Measurements from ENCODE around the gene ERH.
A peak's percentile ranks its signal among the peaks of the same experiment; 100 is the strongest.
"Not testable (repeated sequence)": the region's sequence is repeated elsewhere in the genome, so short reads cannot be mapped to it uniquely, and the experiment has no call there.

Gene ERH

DNA sequence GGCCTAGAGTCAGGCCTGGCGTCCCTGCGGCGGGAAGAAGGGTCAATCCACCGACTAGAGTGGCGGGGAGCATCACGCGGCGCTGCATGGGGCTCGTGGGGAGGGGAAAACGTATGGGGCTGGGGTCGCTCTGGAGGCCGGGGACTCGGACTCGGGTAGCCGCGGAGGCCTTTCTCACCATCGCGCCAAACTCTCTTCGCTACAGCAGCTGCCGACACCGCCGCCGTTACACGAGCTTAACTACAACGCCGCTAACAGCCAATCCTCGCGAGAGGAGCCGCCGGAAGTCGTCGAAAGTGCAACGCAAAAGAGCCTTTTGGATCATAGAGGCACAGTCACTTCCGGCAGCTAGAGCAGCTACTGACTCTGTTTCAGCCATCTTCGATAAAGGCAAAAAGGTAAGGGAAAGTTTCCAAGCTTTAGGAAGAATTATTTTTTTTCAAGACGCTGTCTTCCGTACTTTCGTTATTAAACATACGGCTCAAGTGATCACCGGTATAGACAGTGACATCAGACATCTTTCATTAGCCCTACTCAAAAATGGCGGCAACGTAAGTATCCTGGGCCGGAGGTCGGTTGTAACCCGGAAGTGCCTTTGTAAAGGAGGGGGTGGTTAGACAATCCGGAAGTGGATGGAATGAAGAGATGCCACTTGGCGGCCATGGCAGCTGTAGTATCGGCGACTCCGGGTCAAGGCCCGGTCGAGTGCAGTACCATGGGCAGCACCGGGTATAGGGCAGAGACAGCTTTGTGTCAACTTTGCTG is at the start of gene ERH, which contains the start of gene SLC39A9:
Gene ERH, minus strand, starts transcription at position 247 of the 765 bp plus-strand sequence. Its CDS starts 66 bp downstream, at position 181.
Gene SLC39A9, plus strand, starts transcription at position 640 of the 765 bp plus-strand sequence. CDS start 678 bp downstream, outside the sequence.
- peak; percentile 89 for DNase-seq (ENCODE audit: low read depth, low spot score)

DNA sequence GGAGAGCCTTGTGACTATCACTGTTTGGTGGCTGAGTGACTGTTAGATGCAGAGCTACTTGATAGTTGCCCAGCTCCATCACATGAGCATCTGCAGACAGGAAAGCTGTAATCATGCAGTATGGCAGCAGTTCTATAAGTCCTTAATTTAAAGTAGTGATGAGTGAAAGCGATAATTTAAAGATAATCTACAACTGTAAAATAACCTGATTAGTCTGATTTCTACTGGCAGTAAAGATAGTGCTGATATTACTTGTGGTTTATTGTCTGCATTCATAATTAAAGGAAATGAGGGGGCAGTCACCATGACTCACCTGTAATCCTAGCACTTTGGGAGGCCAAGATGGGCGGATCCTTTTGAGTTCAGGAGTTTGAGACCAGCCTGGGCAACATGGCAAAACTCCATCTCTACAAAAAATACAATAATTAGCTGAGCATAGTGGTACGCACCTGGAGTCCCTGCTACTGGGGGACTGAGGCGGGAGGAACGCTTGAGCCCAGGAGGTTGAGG is 45.3 kb upstream of the ERH start:
- no peak for DNase-seq (ENCODE audit: low read depth, low spot score)

DNA sequence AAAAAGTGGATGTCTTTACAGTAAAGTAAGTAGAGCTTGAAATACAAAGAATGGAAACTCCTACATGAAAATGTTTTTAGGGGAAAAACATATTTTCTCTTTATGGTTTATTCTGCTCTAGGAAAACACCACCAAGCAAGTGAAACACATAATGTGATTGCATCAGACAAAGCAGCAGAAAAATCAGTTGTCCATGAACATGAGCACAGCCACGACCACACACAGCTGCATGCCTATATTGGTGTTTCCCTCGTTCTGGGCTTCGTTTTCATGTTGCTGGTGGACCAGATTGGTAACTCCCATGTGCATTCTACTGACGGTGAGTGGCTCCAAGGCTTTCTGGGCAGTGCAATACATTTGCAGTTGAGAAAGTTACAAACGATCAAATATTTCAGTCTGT is 43.8 kb upstream of the ERH start:
- DNase-seq (ENCODE audit: low read depth, low spot score): no peak

DNA sequence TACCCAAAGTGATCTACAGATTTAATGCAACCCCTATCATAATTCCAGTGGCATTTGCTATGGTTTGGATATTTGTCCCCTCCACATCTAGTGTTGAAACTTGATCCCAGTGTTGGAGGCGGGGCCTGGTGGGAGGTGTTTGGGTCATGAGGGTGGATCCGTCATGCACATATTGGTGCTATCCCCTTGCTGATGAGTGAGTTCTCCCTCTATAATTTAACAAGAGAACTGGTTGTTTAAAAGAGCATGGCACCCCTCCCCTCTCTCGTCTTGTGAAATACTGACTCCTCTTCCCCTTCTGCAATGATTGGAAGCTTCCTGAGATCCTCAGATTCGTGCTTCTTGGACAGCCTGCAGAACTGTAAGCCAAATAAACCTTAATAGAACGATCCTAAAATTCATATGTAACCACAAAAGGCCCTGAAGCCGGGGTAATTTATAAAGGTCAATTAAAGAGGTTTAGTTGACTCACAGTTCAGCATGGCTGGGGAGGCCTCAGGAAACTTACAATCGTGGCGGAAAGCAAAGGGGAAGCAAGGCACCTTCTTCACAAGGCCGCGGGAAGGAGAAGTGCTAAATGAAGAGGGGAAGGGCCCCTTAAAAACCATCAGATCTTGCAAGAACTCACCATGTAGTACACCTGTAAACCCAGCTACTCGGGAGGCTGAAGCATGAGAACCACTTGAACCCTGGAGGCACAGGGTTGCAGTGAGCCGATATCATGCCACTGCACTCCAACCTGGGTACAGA is 41.6 kb upstream of the ERH start:
- DNase-seq (ENCODE audit: low read depth, low spot score): no peak

DNA sequence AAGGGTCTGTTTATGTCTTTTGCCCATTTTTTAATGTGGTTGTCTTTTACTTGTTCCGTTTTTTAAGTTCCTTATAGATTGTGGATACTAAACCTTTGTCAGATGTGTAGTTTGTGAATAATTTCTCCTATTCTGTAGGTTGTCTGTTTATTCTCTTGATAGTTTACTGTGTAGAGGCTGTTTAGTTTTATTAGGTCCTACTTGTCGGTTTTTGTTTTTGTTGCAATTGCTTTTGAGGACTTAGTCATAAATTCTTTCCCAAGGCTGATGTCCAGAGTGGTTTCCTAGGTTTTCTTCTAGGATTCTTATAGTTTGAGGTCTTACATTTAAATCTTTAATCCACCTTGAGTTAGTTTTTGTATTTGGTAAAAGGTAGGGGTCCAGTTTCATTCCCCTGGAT is 34.3 kb upstream of the ERH start:
- no peak for DNase-seq (ENCODE audit: low read depth, low spot score)

DNA sequence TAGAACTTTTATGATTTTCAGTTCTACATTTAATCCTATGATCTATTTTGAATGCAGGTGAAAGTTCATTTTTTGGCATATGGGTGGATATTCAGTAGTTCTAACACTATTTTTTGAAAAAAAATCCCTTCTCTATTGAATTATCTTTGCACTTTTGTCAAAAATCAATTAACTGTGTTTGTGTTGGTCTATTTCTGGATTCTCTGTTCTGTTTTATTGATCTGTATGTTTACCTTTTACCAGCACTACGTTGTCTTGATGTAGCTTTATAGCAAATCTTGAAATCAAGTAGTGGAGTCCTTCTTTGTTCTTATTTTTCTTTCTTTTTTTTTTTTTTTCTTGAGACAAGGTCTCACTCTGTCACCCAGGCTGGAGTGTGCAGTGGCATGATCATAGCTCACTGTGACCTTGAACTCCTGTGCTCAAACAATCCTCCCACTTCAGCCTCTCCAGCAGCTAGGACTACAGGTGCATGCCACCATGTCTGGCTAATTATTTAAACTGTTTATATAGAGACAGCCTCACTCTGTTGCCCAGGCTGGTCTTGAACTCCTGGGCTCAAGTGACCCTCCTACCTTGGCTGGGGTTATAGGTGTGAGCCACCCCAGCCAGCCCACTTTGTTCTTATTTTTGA is 32.3 kb upstream of the ERH start:
- no peak for DNase-seq (ENCODE audit: low read depth, low spot score)

DNA sequence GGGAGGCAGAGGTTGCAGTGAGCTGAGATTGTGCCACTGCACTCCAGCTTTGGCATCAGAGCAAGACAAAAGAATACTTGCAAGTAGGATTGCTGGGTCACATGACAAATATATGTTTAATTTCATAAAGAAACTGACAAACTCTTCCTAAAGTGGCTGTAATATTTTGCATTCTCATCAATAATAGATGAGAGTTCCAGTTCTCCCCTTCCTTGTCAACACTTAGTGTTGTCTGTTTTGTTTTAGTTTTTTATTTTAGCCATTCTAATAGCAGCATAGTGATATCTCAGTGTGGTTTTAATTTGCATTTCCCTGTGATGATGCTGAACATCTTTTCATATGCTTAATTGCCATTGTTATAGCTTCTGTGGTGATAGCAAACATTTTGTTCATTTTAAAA is 31.5 kb upstream of the ERH start:
- no peak for DNase-seq (ENCODE audit: low read depth, low spot score)

DNA sequence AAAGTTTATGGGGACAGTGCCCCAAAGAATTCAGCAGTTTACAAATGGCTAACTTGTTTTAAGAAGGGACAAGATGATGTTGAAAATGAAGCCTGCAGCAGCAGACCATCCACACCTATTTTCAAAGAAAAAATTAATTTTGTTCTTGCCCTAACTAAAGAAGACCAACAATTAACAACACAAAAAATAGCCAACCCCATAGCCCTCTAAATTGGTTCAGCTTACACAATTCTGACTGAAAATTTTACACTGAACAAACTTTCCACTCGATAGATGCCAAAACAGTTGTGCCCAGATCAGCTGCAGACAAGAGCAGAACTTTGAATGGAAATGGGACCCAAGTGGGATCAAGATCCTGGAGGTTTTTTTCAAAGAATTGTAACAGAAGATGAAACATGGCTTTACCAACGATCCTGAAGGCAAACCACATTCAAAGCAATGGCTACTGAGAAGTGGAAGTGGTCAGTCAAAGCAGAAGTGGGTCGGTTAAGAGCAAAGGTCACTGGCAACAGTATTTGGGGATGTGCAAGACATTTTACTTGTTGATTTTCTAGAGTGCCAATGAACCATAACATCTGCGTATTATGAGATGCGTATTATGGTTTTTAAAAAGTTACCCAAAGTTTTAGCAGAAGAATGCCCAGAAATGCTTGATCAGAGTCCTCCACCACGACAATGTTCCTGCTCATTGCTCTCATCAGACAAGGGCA is 30.3 kb upstream of the ERH start:
- DNase-seq (ENCODE audit: low read depth, low spot score): no peak

DNA sequence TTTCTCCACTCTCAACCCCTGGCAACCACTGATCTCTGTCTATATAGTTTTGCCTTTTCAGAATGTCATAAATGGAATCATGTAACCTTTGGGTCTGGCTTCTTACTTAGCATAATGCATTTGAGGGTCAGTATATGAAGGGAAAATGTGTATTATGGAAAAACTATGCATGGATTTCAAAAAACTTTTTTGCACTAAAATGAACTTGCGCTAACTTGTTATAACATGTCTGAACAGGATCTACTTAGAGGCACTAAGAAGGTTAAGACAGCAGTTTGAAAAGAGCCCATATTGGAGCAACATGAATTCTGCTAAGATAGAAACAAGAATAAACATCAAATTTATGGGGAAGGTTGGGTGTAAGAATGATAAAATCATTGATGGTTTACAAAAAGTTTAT is 29.5 kb upstream of the ERH start:
- DNase-seq (ENCODE audit: low read depth, low spot score): no peak

DNA sequence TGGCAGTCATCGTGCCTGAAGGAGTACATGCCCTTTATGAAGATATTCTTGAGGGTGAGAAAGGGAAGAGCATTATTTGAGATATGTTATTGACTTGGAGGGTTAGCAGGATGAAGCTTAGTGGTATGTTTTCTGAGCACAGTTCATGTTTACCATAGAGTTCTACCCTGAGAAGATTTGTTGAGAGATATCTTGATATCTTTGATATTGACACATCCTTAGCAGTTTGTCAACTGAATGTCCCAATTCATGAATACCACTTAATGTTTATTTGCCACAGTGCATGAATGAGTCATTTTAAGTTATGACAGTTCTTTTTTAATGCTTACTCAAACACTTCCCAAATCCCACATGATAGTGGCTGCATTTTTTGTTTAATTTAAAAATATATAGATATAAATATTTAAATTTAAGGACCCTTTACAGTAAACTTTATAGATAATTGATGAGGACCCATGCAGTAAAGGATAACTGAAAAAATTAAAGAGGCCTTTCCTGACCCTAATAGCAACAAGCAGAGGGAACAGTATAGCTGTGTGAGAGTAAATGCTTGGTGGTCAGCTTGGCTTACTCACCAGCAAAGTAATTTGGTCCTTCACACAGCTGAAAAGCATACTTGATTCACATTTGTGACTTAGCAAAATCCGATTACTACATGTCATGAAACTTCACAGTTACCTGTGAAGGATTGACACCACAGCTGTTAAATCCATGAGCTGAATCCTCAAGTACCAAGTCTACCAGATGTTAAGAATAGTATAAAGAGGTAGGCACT is 26.2 kb upstream of the ERH start:
- DNase-seq (ENCODE audit: low read depth, low spot score): no peak

DNA sequence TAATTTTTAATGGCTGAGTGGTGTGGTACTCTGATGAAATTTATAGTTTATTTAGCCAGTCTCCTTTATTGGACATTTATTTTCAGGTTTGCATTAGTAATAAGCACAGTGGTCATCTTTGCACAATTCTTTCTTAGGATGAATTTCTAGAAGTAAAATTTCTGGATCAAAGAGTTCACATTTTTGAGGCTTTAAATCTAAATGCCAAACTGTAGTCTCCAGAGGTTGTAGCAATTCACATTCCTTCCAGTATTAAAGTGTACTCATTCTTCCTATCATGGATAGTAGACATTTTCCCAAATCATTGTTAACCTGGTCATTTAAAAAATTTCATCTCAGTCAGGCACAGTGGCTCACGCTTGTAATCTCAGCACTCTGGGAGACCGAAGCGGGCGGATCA is 25.2 kb upstream of the ERH start:
- DNase-seq (ENCODE audit: low read depth, low spot score): no peak

DNA sequence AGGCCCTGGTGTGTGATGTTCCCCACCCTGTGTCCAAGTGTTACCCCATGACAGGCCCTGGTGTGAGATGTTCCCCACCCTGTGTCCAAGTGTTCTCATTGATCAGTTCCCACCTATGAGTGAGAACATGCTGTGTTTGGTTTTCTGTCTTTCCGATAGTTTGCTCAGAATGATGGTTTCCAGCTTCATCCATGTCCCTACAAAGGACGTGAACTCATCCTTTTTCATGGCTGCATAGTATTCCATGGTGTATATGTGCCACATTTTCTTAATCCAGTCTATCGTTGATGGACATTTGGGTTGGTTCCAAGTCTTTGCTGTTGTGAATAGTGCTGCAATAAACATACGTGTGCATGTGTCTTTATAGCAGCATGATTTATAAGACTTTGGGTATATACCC is 18.0 kb upstream of the ERH start:
- DNase-seq (ENCODE audit: low read depth, low spot score): not testable (repeated sequence)

DNA sequence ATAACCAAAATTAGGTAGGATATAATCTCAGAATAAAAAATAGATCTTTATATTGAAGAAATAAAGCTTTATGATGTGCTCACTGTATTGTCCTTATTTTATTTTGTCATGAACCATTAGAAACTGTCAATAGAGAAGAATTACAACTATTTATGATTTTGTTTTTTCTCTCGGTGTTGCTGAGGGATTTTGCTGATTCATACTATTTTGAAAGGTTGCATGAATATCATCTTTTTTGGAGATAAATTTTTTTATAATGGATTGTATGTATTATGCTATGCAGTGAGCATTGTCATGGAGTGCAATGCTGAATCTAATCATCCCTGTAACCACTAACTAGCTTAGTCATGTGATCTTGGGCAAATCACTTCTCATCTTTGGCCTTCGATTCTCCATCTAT is 15.4 kb upstream of the ERH start:
- no peak for DNase-seq (ENCODE audit: low read depth, low spot score)

DNA sequence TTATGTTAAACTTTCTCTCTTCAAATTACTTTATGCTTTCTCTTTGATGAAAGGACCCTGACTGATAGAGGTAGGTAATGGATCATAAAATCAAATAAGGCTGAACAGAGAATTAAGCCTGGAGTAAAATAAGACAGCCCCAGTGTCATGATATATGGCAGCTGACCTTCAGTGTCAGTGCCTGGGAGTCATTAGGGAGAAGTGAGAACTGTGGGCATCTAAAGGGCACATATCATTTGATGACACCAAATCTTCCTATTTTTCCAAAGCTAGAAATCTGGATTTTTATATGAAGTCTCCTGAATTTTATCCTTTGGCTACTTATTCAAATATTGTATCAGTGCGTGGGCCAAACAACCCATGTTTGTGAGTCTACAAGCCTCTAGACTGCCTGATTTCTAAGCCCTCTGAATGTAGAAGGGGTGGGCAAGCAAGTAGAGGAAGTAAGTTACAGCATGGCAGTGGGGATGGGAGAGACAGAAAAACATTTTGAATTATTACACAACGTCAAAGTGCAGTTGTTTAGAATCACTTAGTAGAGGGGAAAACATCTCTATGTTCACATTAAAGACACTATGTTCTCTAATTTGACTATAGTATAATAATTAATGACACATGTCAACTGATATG is 10.3 kb upstream of the ERH start:
- DNase-seq (ENCODE audit: low read depth, low spot score): no peak

DNA sequence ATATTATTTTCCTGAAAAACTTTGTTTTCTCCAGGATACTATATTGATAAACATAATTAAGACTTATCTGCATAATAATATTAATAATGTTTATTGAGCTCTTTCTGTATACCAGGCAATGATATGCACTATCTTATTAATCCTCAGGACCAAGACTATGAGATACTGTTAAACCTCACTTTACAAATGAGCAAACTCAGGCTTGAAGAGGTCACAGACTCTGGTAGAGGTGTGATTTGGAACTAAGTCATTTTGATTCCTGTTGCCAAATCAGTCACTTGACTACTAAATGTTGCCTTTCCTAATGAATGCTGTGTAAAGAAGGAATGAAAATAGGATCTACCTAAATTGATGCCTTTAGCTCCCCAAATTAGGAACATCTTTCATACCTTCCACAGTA is 7.7 kb upstream of the ERH start:
- no peak for DNase-seq (ENCODE audit: low read depth, low spot score)

DNA sequence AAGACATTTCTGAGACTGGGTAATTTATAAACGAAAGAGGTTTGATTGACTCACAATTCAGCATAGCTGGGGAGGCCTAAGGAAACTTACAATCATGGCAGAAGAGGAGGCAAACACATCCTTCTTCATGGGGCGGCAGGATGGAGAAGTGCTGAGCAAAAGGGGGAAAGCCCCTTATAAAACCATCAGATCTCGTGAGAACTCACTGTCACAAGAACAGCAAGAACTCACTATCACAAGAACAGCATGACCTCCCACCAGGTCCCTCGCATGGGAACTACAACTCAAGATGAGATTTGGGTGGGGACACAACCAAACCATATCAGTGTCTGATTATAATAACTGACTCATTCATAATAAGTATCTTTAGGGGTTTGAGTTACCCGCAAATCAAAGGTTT is 6.8 kb upstream of the ERH start:
- no peak for DNase-seq (ENCODE audit: low read depth, low spot score)

DNA sequence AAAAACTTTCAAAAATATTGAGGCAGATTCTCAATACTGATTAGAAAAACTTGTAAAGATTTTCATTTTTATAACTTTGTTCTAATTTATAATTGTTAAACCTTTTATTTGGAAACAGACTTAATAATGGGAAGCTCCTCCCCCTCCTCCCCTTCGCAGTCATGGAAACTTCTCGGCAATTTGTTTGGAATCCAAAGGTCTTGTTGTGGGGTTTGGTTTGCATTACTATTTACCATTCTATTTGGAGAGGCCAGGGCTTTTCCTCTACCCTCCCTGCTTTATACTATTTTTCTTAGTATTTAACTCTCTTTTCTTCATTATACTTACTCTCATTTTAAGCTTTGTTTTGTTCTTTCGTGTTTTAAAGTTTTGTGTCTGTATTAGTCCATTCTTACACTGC is 6.4 kb upstream of the ERH start:
- DNase-seq (ENCODE audit: low read depth, low spot score): no peak

DNA sequence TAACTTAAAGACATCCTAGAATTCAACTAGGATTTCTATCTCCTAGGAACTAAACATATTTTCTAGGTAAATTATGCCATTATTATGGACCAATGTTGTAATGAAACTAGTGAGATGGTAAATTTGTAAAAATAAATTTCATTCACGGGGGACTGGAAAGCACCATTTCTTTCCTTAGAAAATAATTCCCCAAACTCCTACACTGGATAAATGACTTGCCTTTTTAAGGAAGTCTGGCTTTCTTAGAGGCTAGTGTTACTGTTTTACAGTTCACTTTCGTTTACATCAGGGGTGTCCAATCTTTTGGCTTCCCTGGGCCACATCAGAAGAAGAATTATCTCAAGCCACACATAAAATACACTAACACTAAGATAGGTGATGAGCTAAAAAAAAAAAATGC is 3.7 kb upstream of the ERH start:
- no peak for DNase-seq (ENCODE audit: low read depth, low spot score)

DNA sequence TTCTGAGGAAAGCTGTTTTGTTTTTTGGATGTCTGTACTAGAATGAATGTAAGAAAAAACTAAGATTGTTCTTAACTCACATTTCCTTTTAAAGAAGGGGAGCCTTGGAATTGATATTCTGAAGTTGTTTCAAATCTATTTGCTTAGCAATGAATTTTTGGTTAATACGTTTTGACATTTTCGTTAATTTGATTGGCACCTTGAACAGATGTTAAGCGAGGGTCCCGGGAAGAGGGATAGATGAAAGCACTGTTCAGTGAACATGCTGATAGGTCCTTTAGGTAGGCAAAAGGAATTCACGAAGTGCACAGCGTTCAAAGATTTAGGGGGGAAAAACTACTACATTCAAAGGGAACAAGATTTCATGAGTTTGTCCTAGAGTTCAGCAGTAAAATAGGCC is 2.1 kb upstream of the ERH start:
- DNase-seq (ENCODE audit: low read depth, low spot score): no peak

DNA sequence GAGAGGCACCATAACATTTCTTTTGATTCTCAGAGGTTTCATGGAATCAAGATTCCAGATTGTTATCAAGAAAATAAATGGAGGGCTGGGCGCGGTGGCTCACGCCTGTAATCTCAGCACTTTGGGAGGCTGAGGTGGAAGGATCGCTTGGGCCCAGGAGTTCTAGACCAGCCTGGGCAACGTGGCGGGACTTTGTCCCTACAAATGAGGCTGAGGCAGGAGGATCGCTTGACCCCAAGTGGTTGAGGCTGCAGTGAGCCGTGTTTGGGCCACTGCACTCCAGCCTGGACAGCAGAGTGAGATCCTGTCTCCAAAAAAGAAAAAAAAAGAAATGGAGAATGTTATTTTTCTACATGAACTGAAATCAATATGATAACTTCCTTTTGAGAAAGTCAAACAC is 1.7 kb upstream of the ERH start:
- no peak for DNase-seq (ENCODE audit: low read depth, low spot score)

DNA sequence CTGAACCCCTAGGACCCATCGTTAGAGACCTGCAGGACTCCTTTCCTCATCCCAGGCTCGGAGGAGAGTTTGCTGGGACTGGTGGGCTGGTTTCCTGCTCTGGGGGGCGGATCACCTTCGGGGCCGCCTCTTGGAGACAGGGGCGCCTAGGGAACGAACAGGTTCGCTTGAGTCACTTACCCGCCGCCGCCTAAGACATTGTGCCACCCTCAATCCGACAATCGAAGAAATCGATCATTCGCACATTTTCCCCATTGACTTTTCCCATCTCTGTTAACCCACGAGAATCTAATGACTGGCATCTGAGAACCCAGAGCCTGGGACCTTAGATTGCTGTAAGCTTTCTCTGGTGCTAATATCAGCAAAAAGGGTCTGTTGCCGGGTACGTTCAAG is 715 bp upstream of the ERH start:
- DNase-seq (ENCODE audit: low read depth, low spot score): no peak

All from activated CD4-positive, CD25-positive, alpha-beta regulatory T cell treated with anti-CD3 and anti-CD28 coated beads, Interleukin-2, amount 50 U/mL, for 16 hours (primary cell).